RWPE2 (cell line): Measurements from ENCODE around the gene DNAJC30.

ENCODE experiments used
- ATAC-seq: fragments of 200-7000 bp; cut with Tn5 transposase; 3 replicates; pipeline ENCODE4 v1.9.1; 2021; ENCODE audit warnings: low read depth
- DNase-seq: peaks from one replicate; pipeline ENCODE4 v3.0.0-alpha.2; 2020; ENCODE audit warnings: low spot score
- H3K27ac ChIP-seq: fragments of 450-650 bp; 2 replicates; pipeline ENCODE4 v1.5.1; 2017; ENCODE audit warnings: mild to moderate bottlenecking; ENCODE audit not compliant: poor library complexity, severe bottlenecking
- H3K27me3 ChIP-seq: fragments of 250-450 bp; sonication (Bioruptor Pico); 2 replicates; pipeline ENCODE4 v1.5.1; 2021; ENCODE audit warnings: mild to moderate bottlenecking, moderate library complexity; ENCODE audit not compliant: insufficient read depth, poor library complexity, severe bottlenecking
- H3K36me3 ChIP-seq: fragments of 250-450 bp; sonication (Bioruptor Pico); 2 replicates; pipeline ENCODE4 v1.5.1; 2020; ENCODE audit warnings: low read depth, mild to moderate bottlenecking, moderate library complexity
- H3K4me1 ChIP-seq: fragments of 250-450 bp; sonication (Bioruptor Pico); 2 replicates; pipeline ENCODE4 v1.5.1; 2021; ENCODE audit warnings: mild to moderate bottlenecking, moderate library complexity; ENCODE audit not compliant: insufficient read depth, poor library complexity, severe bottlenecking
- H3K4me3 ChIP-seq: fragments of 250-450 bp; sonication (Bioruptor Pico); 2 replicates; pipeline ENCODE4 v1.5.1; 2021; ENCODE audit warnings: mild to moderate bottlenecking, moderate library complexity; ENCODE audit not compliant: severe bottlenecking
- H3K9me3 ChIP-seq: fragments of 250-450 bp; sonication (Bioruptor Pico); 2 replicates; pipeline ENCODE4 v1.5.1; 2021; ENCODE audit warnings: mild to moderate bottlenecking, moderate library complexity; ENCODE audit not compliant: severe bottlenecking
- TF ChIP-seq, protein P1 (sequence below): fragments of 450-650 bp; IDR thresholded peaks from one replicate; pipeline ENCODE4 v1.5.1; 2017; ENCODE audit warnings: mild to moderate bottlenecking, moderate library complexity; ENCODE audit not compliant: poor library complexity, severe bottlenecking

DNAJC30 gene

DNA sequence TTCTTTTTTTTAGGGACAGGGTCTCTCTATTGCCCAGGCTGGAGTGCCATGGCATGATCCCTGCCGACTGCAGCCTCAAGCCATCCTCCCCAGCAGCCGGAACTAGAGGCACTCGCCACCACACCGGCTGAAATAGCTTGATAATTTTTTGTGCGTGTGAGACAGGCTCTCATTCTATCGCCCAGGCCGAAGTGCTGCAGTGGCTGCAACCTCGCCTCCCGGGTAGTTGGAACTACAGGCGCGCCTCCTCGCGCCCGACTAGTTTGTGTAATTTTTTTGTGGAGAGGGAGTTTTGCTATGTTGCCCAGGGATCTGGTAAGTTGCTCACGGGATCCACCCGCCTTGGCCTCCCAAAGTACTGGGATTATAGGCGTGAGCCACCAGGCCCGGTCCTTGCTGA, 2.1 kb upstream of the DNAJC30 start:
- peaks cover 11% of the 10 kb centered on the region for H3K4me1 ChIP-seq
- H3K9me3 ChIP-seq: no peaks in the 10 kb centered on the region
- peaks cover 37% of the 10 kb centered on the region for H3K36me3 ChIP-seq
- DNase-seq (no peak), ATAC-seq (no peak)
- TF ChIP-seq, protein P1, sequence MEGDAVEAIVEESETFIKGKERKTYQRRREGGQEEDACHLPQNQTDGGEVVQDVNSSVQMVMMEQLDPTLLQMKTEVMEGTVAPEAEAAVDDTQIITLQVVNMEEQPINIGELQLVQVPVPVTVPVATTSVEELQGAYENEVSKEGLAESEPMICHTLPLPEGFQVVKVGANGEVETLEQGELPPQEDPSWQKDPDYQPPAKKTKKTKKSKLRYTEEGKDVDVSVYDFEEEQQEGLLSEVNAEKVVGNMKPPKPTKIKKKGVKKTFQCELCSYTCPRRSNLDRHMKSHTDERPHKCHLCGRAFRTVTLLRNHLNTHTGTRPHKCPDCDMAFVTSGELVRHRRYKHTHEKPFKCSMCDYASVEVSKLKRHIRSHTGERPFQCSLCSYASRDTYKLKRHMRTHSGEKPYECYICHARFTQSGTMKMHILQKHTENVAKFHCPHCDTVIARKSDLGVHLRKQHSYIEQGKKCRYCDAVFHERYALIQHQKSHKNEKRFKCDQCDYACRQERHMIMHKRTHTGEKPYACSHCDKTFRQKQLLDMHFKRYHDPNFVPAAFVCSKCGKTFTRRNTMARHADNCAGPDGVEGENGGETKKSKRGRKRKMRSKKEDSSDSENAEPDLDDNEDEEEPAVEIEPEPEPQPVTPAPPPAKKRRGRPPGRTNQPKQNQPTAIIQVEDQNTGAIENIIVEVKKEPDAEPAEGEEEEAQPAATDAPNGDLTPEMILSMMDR: no peak
- no peaks in the 10 kb centered on the region for H3K27me3 ChIP-seq
- no peak overlapping the region for H3K27ac ChIP-seq
- no peak overlapping the region for H3K4me3 ChIP-seq

DNA sequence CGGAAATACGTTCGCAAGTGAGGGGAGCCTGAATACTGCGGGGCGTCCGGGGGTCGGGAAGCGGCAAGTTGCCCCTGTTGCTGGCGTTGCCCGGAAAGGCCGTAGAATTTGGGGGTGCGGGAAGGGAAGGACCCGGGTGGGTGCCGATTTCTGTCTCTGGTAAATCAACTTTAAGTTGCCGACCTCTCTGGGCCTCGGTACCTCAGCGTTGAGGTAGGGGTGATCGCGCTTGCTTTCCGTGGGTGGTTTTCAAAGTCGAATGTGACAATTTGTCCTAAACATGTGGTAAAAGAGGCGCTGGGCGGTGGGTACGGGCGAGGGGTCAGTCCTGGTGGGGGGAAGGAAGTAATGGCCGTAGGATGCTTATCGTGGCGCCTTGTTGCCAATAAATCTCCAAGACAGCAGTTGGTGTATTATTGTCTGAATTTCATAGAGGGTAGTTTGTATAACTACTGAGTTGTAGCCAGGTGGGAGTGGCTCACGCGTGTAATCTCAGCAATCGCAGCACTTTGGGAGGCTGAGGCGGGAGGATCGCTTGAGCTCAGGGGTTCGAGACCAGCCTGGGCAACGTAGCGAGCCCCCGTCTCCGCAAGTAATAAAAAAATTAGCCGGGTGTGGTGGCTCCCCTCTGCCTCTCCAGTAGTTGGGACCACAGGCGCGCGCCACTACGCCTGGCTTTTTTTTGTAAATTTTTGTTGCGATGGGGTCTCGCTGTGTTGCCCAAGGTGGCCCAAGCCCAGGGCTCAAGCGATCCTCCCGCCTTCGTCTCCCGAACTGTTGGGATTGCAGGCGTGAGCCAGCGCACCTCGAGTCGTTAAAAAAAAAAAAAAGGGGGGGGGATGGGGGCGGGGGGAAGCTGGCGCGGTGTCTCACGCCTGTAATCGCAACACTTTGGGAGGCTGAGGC, 788 bp upstream of the DNAJC30 start:
- Histone ChIP-seq H3K27ac (peak overlapping the region; percentile 48), H3K9me3 (no peaks in the 10 kb centered on the region), H3K4me3 (peak overlapping the region; percentile 79), H3K27me3 (no peaks in the 10 kb centered on the region), H3K4me1 (peaks cover 11% of the 10 kb centered on the region), H3K36me3 (peaks cover 24% of the 10 kb centered on the region)
- TF ChIP-seq, protein P1: no peak
- DNase-seq: no peak
- ATAC-seq: no peak

DNA sequence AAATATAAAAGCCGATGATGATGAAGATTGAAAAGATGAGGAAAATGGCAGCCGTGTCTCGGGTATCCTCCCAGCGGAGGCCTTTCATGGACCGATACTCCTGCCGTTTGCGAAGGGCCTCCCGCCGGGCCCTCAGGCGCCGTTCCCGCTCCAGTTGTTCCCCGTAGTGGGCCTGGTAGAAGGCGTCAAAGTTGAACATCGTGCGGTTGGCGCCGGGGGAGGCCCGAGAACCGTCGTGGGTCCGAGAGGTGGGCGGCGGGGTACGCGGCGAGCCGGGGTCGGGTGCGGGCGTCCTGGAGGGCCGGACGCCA, 553 bp downstream of the DNAJC30 start:
- Histone ChIP-seq H3K27me3 (no peaks in the 10 kb centered on the region), H3K9me3 (no peaks in the 10 kb centered on the region), H3K4me3 (peak overlapping the region; percentile 79), H3K4me1 (peaks cover 11% of the 10 kb centered on the region), H3K36me3 (peaks cover 20% of the 10 kb centered on the region), H3K27ac (peak overlapping the region; percentile 48)
- TF ChIP-seq, protein P1: no peak
- ATAC-seq (no peak), DNase-seq (no peak)

- Histone ChIP-seq H3K4me1 (peaks cover 11% of the 10 kb centered on the region), H3K27me3 (no peaks in the 10 kb centered on the region), H3K27ac (no peak overlapping the region), H3K9me3 (no peaks in the 10 kb centered on the region), H3K4me3 (no peak overlapping the region), H3K36me3 (peaks cover 7% of the 10 kb centered on the region)
- DNase-seq (no peak), ATAC-seq (peak; percentile 29; the same call in 1 of the 3 replicates)
- TF ChIP-seq, protein P1: no peak
Measured at GRCh38 chr7:73681031-73681430, 2.2 kb downstream of the DNAJC30 start.

DNA sequence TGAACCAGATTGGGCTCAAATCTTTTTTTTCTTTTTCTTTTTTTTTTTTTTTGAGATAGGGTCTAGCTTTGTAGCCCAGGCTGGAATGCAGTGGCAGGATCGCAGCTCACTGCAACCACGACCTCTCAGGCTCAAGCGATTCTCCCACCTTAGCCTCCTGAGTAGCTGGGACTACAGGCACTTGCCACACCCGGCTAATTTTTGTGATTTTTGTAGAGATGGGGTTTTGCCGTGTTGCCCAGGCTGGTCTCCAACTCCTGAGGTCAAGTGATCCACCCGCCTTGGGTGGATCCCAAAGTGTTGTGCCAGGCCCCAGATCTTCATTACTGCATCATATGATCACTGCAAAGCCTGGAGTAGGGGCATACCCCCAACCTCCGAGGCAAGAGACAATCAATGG, 2.8 kb downstream of the DNAJC30 start:
- H3K36me3 ChIP-seq: peaks cover 7% of the 10 kb centered on the region
- DNase-seq (no peak), ATAC-seq (no peak)
- TF ChIP-seq, protein P1: no peak
- no peaks in the 10 kb centered on the region for H3K27me3 ChIP-seq
- peaks cover 11% of the 10 kb centered on the region for H3K4me1 ChIP-seq
- no peak overlapping the region for H3K27ac ChIP-seq
- no peaks in the 10 kb centered on the region for H3K9me3 ChIP-seq
- no peak overlapping the region for H3K4me3 ChIP-seq
